T follicular helper cell (primary cell): ENCODE measurements around the gene SELL.
"Not testable (repeated sequence)": the region's sequence is repeated elsewhere in the genome, so short reads cannot be mapped to it uniquely, and the experiment has no call there.

Experiments
- DNase-seq: peaks from one replicate; pipeline ENCODE4 v3.0.0-alpha.2; 2020; ENCODE audit warnings: low read depth
- total RNA-seq, 2 experiments: gene quantifications; one replicate each; lab custom pipeline; 2026; lab: John Stamatoyannopoulos, UW

Gene SELL
- 239 to 273 reads per million in 2 experiments for total RNA-seq

GRCh38 chr1:169711469-169712308, at the start of gene SELL:
Gene SELL (minus strand): TSS chr1:169711620. CDS start chr1:169711498, 122 bp downstream.
- peak; percentile 68 for DNase-seq

GRCh38 chr1:169759038-169759437, 47.6 kb upstream of the SELL start:
- no peak for DNase-seq

DNA sequence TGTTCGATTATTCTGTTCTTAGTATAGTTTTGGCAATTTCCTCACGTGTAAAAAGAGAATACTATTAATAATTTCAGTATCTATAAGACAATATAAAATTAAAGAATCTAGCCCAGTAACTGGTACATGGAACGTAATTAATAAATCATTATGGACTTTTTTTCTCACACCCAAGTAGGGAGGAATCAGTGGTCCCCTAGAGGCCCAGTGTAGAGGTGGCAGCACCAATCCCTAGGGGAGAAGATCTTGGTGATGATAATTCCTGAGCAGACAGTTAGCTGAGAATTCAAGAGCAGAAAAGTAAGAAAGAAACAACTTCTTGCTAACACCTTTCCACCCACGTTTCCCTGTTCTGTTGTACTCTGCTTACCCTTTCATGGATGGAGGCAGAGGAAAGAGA, 42.1 kb upstream of the SELL start:
- no peak for DNase-seq

GRCh38 chr1:169750041-169750440, 38.6 kb upstream of the SELL start:
- no peak for DNase-seq

DNA sequence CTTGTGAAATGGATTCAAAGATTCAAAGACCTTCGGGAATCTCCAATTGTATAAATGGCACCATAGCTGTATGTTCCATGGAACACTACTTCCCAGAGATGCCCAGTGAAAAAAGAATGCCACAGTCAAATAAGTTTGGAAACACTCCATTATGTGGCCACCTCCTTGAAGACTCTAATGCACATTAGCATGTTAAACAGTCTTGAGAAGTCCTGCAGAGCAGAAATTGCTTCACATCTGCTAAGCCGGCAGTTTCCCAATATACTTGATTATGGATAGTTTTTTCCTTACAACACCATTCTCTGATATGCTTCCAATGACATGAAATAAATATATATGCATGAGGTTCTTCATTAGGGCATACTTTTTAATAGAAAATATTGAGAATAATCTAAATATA, 35.1 kb upstream of the SELL start:
- DNase-seq, result no peak

GRCh38 chr1:169745015-169745861, 33.8 kb upstream of the SELL start:
- DNase-seq, result no peak

DNA sequence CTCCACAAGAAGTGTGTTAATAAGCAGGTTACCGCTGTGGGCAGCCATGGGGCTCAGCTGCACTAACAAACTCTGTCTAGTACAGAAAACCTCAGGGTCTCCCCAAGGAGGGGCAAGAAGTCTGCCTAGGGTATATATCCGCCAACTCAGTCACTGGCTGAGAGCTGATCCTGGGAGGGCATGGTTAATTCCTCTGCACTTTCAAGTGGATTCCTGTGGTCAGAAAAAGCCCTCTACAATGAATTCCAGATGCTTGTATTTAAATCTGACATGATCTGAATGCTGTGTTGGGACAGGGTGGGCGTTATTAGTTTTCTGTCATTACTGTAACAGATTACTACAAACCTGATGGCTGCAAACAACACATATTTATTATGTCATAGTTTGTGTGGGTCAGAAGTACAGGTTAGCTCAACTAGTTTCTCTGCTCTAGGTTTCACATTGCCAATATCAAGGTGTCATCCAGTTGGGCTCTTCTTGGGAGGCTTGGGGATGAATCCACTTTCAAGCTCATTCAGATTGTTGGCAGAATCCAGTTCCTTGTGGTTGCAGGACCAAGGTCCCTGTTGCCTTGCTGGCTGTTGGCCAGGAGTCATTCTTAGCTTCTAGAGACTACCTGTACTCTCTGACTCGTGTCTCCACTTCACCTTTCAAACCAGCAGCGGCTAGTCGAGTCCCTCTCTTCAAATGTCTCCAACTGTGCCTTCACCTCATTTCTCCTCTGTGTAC, 30.4 kb upstream of the SELL start:
- no peak for DNase-seq

GRCh38 chr1:169739980-169740379, 28.6 kb upstream of the SELL start:
- DNase-seq, result no peak

GRCh38 chr1:169733924-169734323, 22.5 kb upstream of the SELL start, which contains the start of gene SELE:
Gene SELE (minus strand): TSS chr1:169734079. CDS start chr1:169733612, 467 bp downstream.
- no peak for DNase-seq

DNA sequence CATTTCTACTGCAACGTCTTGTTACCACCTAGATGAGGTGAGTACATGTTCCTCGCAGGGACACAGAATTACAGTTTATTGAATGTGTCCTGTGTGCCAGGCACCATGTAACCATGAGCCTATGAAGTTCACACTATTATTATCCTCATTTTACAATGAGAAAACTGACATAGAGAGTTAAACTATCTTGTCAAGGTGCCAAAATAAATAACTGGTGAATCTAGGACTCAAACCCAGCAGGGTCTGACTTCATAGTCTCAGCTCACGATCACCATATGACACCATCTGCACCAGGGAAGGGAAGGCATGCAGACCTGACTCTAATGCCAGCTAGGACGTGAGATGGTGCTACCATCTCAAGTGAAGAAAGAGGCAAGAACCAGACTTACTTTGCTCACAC, 20.0 kb upstream of the SELL start:
- no peak for DNase-seq

- DNase-seq, result no peak
Observed at GRCh38 chr1:169729991-169730390, 18.6 kb upstream of the SELL start.

- DNase-seq, result no peak
Observed at GRCh38 chr1:169727307-169727706, 15.9 kb upstream of the SELL start.

DNA sequence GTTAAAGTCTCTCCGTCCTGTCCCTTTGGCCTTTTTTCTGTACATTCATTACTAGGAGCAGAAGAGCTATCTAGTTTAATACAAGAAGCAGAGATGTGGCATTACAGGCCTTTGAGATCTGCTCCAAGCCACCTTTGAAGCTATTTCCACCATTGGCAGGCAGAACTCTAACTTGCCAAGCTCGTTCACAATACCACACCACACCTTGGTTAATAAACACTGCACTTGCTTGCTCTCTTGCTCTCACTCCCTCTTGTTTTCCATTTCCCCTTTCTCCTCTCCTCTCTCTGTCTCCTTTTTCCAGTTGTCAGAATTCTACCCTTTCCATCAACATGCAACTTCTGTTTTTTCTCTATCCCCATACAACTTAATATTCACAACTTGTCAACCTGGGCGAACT, 15.4 kb upstream of the SELL start:
- DNase-seq, result no peak

GRCh38 chr1:169725930-169726329, 14.5 kb upstream of the SELL start:
- no peak for DNase-seq

DNA sequence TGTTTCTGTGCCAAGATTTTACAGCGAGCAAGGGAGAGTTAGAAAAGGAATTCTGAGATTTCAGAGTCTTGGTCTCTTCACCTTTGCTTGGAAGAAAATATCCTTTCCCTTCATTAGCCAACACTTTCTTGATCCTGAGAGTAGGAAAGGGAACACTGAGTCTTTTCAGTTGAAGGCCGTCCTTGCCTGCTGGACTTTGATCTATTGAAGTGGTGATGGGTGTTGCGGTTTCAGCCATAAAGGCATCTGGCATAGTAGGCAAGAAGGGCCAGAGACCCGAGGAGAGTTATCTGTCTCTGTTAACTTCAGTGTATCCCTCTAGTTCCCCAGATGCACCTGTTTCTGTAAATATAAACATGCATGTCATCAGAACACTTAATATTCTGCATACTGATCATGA, 12.7 kb upstream of the SELL start:
- no peak for DNase-seq

DNA sequence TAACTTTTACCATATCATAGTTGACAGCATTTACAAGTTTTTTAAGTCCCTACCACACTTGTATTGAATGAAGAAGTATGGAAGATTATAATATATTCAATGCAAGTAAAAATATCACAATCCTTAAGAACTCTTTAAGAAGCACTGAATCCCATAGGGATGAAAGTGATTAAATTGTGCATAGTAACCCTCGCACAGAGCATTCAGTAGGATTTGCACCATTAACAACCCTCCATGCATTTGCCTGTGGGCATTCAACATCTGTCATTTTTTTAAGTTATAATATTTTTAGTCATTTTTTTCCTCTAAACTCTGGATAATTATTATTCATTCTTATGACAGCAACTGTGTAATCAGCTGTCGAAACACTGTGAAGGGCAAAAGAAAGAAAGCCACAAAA, 12.3 kb upstream of the SELL start:
- DNase-seq, result no peak

DNA sequence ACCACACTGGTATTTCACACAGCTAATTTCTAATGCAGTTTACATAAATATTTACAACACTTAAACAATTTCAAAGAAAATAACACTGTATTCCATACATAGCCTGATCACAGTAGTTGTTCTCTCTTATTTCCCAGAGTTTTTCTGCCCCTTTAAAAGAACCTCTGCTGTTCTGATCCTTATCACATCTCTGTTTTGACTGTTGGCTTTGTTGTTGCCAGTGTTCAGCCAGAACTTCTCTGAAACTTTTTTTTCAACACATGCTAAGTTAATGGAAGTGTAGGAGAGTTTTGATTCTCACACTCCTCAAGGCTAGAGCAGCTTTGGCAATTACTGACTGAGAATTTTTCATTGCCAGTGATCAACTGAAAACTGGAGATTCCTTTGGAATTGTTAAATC, 11.4 kb upstream of the SELL start:
- no peak for DNase-seq

DNA sequence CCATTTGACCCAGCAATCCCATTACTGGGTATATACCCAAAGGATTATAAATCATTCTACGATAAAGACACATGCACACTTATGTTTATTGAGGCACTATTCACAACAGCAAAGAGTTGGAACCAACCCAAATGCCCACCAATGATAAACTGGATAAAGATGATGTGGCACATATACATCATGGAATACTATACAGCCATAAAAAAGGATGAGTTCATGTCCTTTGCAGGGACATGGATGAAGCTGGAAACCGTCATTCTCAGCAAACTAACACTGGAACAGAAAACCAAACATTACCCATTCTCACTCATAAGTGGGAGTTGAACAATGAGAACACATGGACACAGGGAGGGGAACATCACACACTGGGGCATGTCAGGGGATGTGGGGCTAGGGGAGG, 3.7 kb upstream of the SELL start:
- not testable (repeated sequence) for DNase-seq

DNA sequence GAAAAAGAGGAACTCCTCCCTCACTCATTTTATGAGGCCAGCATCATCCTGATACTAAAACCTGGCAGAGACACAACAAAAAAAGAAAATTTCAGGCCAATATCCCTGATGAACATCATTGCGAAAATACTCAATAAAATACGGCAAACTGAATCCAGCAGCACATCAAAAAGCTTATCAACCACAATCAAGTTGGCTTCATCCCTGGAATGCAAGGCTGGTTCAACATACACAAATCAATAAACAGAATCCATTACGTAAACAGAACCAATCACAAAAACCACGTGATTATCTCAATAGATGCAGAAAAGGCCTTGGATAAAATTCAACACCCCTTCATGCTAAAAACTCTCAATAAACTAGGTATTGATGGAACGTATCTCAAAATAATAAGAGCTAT, 1.7 kb upstream of the SELL start:
- DNase-seq, result not testable (repeated sequence)

DNA sequence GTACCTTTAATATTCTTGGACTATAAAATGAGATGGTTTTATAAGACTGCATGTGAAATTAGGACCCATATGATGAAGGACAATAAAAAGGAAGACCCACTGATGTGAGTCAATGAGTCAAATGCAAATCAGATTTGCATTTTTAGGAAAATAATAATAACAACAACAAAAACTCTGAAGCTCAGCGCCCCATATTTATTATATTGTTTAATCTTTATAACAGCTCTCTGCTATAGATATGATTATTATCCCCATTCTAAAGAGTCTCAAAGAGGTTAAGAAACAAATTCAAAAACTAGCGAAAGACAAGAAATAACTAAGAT, 850 bp upstream of the SELL start:
- DNase-seq, result no peak

DNA sequence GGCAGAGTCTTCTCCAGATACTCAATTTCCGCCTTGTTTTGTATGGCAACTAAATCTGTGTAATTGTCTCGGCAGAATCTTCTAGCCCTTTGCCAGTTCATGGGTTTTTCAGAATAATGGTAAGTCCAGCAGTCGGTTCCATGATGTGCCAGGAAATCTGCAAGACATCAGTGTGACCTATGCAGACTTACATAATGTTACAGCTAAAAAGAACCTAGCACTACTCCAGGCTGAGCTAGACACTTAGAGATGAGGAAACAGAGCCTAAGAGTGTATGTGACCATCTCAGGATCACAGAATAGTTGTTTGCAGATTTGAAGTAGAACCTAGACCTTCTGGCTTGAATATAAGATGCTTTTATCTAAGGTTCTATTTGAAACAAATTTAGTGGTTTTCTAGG, 2.8 kb downstream of the SELL start:
- DNase-seq, result no peak

GRCh38 chr1:169707912-169708604, 3.4 kb downstream of the SELL start:
- DNase-seq, result no peak
